ENCODE data around the gene GALR2.

Gene GALR2

GRCh38 chr17:76121932-76122430 lies 47.4 kb downstream of the GALR2 start:
- no peak for TF ChIP-seq ISL1 (CRISPR knock-in tag; IDR thresholded peaks at IDR 0.05)
- no peak for TF ChIP-seq ZFP30 (CRISPR knock-in tag; IDR thresholded peaks at IDR 0.05)
- no peak for TF ChIP-seq ARNTL (CRISPR knock-in tag; IDR thresholded peaks at IDR 0.05; ENCODE audit: borderline replicate concordance, low read depth)
- no peak for TF ChIP-seq OSR1 (CRISPR knock-in tag; IDR thresholded peaks at IDR 0.05)
- TF ChIP-seq GLIS3 (CRISPR knock-in tag; IDR thresholded peaks at IDR 0.05), result no peak
- TF ChIP-seq TSHZ2 (CRISPR knock-in tag; IDR thresholded peaks at IDR 0.05), result no peak
- no peak for TF ChIP-seq ZNF8 (CRISPR knock-in tag; IDR thresholded peaks at IDR 0.05)
- TF ChIP-seq PPARA (CRISPR knock-in tag; IDR thresholded peaks at IDR 0.05; ENCODE audit: borderline replicate concordance), result no peak
- TF ChIP-seq BACH2 (CRISPR knock-in tag; IDR thresholded peaks at IDR 0.05; ENCODE audit: borderline replicate concordance), result no peak
- no peak for TF ChIP-seq CSDC2 (CRISPR knock-in tag; IDR thresholded peaks at IDR 0.05)
- TF ChIP-seq POU6F1 (CRISPR knock-in tag; IDR thresholded peaks at IDR 0.05; ENCODE audit: borderline replicate concordance, low read depth), result no peak
- no peak for TF ChIP-seq CREB5 (CRISPR knock-in tag; IDR thresholded peaks at IDR 0.05; ENCODE audit: low read depth)
- no peak for TF ChIP-seq ZFP3 (CRISPR knock-in tag; IDR thresholded peaks at IDR 0.05)
- no peak for TF ChIP-seq ZNF565 (CRISPR knock-in tag; conservative IDR thresholded peaks at IDR 0.05; ENCODE audit: low read depth)
- no peak for TF ChIP-seq ZNF70 (CRISPR knock-in tag; IDR thresholded peaks at IDR 0.05)
- ATAC-seq, result no peak

GRCh38 chr17:76122431-76123190 lies 48.0 kb downstream of the GALR2 start:
- TF ChIP-seq ZFP30 (CRISPR knock-in tag; IDR thresholded peaks at IDR 0.05), result no peak
- TF ChIP-seq ARNTL (CRISPR knock-in tag; IDR thresholded peaks at IDR 0.05; ENCODE audit: borderline replicate concordance, low read depth), result no peak
- no peak for TF ChIP-seq ESRRG (CRISPR knock-in tag; IDR thresholded peaks at IDR 0.05)
- TF ChIP-seq CSRNP3 (CRISPR knock-in tag; IDR thresholded peaks at IDR 0.05), result no peak
- no peak for TF ChIP-seq CSDC2 (CRISPR knock-in tag; IDR thresholded peaks at IDR 0.05)
- no peak for TF ChIP-seq BACH2 (CRISPR knock-in tag; IDR thresholded peaks at IDR 0.05; ENCODE audit: borderline replicate concordance)
- TF ChIP-seq ISL1 (CRISPR knock-in tag; IDR thresholded peaks at IDR 0.05), result no peak
- TF ChIP-seq TCF4 (CRISPR knock-in tag; IDR thresholded peaks at IDR 0.05; ENCODE audit: borderline replicate concordance), result no peak
- TF ChIP-seq ZFP3 (CRISPR knock-in tag; IDR thresholded peaks at IDR 0.05), result no peak
- no peak for TF ChIP-seq GLIS3 (CRISPR knock-in tag; IDR thresholded peaks at IDR 0.05)
- TF ChIP-seq RARB (CRISPR knock-in tag; IDR thresholded peaks at IDR 0.05), result no peak
- no peak for TF ChIP-seq TOX (CRISPR knock-in tag; IDR thresholded peaks at IDR 0.05; ENCODE audit: borderline replicate concordance)
- no peak for ATAC-seq

GRCh38 chr17:76123191-76123499 lies 48.6 kb downstream of the GALR2 start:
- TF ChIP-seq CSRNP3 (CRISPR knock-in tag; IDR thresholded peaks at IDR 0.05) (no peak), ARNTL (CRISPR knock-in tag; IDR thresholded peaks at IDR 0.05; ENCODE audit: borderline replicate concordance, low read depth) (no peak), POU6F1 (CRISPR knock-in tag; IDR thresholded peaks at IDR 0.05; ENCODE audit: borderline replicate concordance, low read depth) (no peak), PATZ1 (CRISPR knock-in tag; IDR thresholded peaks at IDR 0.05; ENCODE audit: borderline replicate concordance) (no peak), BACH2 (CRISPR knock-in tag; IDR thresholded peaks at IDR 0.05; ENCODE audit: borderline replicate concordance) (no peak), ZFP3 (CRISPR knock-in tag; IDR thresholded peaks at IDR 0.05) (no peak), ZNF70 (CRISPR knock-in tag; IDR thresholded peaks at IDR 0.05) (no peak), ZNF8 (CRISPR knock-in tag; IDR thresholded peaks at IDR 0.05) (no peak), GLIS3 (CRISPR knock-in tag; IDR thresholded peaks at IDR 0.05) (no peak), ZFP30 (CRISPR knock-in tag; IDR thresholded peaks at IDR 0.05) (no peak), TOX (CRISPR knock-in tag; IDR thresholded peaks at IDR 0.05; ENCODE audit: borderline replicate concordance) (no peak), CSDC2 (CRISPR knock-in tag; IDR thresholded peaks at IDR 0.05) (no peak), TCF4 (CRISPR knock-in tag; IDR thresholded peaks at IDR 0.05; ENCODE audit: borderline replicate concordance) (no peak)
- no peak for ATAC-seq
